Measurements from ENCODE around the gene ARHGAP12.
A peak's percentile ranks its signal among the peaks of the same experiment; 100 is the strongest.

Gene ARHGAP12

DNA sequence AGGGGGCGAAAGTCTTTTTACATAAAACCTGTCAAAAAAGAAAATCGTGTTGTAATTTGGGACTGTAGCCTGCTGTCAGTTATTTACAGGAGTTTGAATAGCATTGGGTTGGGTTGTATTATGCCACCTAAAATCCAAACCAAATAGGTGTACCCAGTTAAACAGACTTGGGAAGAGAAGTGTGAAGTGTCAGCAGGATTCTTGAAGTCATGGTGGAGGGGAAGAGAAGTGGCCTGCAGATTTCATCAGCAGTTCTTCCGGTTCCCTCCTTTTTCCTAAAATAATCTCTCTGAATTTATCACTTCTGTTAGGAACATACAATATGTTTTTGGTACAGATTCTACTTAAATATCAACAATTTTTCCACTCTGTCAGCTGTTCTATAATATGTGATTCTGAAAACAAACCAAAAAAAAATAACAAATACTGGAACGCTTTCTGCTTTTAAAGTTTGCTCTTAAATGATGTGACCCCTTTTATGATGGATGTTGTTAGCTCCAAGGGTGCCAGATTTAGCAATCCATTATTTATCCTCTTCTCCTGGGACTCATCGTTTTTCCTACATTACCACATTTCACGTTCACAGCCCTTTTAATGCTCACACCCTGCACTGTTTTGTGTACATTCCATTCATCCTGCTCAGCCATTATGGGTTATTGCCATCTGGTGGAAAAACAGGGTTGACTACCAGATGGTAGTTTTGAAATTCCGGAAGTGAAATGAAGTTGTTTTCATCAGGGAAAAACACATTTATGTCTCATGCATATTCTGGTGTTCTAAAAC lies 18.7 kb upstream of the ARHGAP12 start:
- DNase-seq = no peak

DNA sequence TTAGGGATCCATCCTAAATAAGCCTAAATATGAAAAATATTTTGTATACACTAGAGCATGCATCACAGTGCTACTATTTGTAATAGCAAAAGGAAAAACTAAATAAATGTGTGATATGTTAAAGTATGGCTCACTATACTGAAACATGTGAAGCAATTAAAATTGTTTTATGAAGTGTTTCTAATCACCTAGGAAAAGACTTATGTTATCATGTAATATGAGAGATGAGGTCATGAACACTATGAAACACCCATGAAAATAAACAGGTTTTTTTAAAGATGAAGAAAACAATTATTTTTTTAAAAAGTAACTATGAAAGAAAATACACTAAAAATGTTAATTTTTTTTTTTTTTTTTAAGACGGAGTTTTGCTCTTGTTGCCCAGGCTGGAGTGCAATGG lies 16.8 kb upstream of the ARHGAP12 start:
- DNase-seq = no peak

DNA sequence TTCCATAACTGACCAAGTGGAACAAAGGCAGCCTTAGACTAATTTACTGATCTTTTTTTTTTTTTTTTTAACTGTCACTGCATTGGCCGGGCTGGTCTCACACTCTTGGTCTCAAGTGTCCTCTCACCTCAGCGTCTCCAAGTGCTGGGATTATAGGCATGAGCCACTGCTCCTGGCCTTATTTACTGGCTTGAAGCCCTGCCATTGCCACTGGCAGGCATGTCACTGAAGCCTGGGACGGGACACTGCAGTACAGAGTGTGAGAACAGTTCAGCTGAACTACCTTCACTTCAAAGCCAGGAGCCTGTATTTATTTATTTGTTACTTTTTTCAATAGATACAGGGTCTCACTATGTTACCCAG lies 15.4 kb upstream of the ARHGAP12 start:
- no peak for DNase-seq

DNA sequence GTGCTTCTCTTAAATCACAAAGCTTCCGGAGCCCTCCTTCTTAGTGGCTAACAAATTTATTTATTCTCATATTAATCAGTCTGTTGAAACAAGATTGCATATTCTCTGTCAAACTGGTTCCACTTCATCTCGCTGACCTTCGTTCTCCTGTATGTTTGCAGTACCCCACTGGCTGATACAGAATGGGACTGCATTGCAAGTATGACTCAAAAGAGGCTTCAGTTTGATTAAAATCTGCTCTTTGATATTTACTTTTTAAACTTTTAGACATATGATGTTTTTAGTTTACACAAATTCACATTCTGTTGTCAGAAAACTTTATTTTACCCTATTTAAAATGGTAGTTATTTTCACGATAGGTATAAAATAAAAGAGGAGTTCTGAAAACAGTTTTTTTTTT lies 14.3 kb upstream of the ARHGAP12 start:
- no peak for DNase-seq

DNA sequence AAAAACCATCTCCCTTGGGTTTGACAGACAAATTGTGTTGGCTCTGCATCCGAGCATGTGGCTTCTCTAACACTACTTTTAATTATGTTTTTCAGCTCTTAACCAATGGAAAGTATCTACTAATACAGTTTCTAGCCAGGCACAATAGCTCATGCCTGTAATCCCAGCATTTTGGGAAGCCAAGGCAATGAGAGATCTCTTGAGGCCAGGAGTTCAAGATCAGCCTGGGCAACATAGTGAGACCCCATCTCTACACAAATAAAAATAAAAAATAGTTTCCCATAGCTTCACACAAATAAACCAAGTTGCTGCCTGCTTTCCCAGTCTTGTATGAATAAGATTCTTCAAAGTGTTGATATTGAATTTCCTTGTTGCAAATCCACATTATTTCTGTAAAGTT lies 13.8 kb upstream of the ARHGAP12 start:
- DNase-seq = no peak

DNA sequence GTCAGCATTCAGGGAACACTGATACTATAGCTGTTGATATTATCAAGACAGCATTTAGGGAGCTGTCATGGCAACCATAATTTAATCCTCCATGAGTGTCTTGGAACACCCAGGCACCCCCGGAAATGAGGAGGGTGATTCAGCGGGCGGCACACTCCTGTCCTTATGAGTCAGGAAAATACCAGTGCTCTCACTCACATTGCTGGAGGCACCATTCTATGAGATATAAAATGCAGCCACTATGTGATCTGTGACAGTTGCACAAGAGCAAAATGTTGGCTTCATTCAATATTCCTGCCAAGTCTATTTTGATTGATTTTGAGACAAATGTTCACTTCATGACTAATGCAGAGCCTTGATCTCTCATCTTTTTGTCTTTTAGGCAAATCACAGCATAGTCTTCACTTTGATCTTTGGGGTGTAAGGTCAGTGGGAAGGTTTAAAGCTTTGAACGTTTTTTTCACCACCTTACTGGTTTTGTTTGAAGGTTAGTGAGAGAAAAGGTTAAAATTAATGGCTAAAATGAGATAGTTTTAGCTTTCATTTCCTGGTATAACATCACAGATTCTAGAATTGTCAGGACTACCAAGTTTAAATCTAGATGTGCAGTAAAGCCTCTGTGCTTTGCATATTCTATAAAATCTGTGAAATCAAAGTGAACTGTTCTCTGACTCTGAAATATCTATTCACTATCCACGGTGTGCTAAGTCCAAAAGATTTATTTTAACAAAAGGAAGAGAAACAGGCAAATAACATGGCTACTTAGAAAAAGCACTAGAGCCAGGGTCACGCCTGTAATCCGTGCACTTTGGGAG lies 12.4 kb upstream of the ARHGAP12 start:
- DNase-seq = no peak

DNA sequence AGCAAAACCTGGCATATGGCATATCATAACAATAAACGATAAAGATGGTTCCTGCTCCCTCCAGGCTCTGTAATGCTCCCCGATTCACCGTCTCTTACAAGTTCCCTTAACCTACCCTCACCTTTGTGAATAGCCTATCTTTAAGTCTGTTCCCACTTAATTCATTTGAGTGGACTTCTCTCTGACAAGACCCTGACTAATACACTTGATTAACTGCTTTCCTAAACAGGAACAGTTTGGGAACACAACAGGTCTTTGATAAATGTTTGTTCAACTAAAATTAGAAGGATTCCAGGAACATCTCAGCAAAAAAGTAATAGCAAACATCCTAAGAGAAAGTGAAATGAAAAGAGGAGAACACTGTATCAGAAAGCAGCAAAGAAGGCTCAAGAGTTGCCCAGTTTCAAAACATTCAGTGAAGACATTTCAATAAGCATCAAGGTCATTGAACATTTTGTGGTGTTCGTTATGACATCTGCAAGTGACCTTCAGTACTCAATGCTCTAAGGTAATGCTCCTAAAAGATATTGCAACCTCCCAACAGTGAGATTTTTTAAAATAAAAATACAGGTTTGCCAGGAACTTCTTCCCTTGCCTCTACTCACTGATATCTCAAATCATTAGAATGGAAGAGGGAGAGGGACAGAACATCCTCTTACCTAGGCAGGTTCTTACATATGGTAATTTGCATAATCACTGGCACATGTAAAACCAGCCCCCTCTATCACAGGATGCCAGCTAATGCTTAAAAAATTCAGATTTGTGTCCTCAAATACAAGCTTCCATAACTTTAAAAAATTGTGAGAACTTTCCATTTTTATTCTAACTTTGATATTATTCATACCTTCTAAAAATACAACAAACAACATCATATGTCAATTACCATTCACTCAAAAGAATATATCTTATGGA lies 11.4 kb upstream of the ARHGAP12 start:
- no peak for DNase-seq

DNA sequence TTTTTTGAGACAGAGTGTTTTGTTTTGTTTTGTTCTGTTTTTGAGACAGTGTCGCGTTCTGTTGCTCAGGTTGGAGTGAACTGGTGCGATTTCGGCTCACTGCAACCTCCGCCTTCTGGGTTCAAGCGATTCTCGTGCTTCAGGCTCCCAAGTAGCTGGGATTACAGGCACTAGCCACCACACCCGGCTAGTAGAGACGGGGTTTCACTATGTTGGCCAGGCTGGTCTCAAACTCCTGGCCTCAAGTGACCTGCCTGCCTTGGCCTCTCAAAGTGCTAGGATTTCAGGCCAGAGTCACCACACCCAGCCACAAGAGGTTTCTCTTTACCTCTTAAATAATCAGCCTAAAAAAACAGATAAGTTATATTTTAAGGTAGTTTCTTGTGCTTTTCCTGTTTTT lies 8.7 kb upstream of the ARHGAP12 start:
- DNase-seq = no peak

DNA sequence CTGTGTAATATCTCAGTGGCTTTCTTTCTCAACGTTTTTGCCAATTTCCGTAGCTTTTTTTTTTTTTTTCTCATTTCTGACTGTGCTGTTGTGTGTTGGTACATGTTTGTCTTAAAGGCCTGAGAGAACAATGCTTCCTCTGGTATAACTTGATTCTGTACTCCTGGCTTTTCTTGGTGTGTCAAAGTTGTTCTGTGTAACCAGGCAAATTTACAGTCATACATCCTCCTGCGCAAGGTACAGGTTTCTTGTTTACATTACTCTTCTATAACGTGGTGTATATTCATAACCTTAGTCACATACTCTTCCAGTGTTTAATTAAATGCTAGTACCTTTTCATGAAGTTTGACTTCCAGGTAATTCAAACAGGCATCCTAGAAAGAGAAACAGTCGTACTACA lies 8.3 kb upstream of the ARHGAP12 start:
- DNase-seq = no peak

DNA sequence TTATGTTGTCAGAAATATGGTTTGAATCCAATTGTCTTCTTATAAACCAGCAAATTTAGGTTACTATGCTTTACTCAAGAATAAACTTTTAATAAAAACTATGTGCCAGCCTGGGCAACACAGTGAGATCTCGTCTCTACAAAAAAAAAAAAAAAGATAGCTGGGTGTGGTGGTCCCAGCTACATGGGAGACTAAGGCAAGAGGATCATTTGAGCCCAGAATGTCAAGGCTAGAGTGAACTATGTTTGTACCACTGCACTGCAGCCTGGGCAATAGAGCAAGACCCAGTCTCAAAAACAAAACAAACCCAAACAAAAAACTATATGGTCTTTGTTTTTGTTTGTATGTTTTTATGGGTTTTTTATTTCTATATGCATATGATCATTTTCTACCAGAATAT lies 7.5 kb upstream of the ARHGAP12 start:
- no peak for DNase-seq

DNA sequence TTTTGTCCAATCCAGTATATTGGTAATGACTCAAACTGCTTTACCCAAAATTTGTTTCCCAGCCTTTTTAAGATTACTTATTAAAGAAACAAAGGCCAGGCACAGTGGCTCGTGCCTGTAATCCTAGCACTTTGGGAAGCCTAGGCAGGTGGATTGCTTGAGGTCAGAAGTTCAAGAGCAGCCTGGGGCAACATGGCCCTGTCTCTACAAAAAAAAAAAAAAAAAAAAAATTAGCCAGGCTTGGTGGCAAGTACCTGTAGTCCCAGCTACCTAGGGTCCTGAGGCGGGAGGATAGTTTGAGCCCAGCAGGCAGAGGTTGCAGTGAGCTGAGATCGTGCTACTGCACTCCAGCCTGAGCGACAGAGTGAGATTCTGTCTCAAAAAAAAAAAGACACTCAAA lies 7.0 kb upstream of the ARHGAP12 start:
- no peak for DNase-seq

DNA sequence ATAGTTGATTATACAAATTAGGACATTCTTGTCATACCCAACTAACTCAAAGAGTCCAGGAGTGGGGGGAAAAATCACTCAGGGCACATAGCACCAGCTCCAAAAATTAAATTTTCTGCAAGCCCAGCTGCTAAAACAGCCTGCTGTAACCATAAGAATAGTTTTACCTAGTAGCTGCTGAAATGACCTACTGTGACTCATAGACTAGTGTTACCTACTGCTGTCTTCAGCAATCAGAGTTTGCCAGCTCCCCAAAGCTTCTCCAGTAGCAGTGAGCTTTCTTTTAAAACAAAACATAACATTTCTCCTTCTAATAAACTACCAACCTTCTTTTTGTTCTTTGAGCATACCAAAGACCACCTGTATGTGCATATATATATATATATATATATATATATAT lies 4.2 kb upstream of the ARHGAP12 start:
- DNase-seq = no peak

DNA sequence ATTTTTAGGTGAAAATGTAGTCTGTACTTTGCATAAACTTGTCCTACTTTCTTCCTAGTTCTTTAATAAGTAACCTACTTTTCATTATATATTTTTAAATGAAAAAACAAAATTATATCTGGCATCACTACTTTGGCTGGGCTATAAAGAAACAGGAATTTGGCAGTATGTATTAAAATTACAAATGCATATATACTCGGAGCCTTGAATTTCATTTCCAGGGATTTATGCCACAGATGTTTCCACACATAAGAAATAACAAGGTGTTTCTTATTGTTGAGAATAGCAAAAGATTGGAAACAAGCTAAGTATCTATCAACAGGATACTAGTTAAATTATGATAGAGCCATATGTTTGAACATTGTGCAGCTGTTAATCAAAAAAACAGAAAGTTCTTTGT lies 2.2 kb upstream of the ARHGAP12 start:
- DNase-seq = no peak

DNA sequence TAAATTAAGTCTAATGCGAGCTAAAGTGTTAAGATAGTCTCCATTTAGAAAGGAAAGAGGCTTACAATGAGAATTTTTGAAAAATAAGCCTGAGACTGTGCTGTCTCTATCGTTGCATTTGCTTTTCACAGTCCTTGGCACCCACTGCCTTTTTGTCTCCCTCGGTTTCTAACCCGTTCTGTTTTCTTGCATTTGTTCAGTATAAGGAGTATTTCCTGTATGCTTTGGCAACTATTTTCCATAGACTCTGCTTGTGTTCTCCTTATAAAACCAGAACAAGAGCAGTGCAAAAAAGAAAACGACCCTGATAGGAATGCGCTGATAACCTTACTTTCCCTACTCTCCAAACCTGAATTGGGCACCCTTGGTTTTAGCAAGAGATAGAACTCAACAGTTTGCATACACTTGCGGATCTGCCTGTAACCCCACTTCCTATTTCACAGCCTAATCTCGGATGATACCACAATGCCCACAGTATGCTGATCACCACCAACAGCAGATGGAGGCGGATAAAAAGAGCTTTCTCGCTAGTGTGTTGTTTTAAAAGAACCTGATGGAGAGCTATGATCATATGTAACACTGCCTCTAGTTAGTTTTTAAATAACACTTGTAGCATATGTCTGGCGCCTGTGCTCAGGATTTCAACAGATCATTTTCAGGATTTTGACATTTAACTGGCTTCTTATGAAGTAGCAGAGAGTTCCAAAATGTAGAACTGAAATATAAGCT lies 1.6 kb upstream of the ARHGAP12 start:
- DNase-seq = no peak

DNA sequence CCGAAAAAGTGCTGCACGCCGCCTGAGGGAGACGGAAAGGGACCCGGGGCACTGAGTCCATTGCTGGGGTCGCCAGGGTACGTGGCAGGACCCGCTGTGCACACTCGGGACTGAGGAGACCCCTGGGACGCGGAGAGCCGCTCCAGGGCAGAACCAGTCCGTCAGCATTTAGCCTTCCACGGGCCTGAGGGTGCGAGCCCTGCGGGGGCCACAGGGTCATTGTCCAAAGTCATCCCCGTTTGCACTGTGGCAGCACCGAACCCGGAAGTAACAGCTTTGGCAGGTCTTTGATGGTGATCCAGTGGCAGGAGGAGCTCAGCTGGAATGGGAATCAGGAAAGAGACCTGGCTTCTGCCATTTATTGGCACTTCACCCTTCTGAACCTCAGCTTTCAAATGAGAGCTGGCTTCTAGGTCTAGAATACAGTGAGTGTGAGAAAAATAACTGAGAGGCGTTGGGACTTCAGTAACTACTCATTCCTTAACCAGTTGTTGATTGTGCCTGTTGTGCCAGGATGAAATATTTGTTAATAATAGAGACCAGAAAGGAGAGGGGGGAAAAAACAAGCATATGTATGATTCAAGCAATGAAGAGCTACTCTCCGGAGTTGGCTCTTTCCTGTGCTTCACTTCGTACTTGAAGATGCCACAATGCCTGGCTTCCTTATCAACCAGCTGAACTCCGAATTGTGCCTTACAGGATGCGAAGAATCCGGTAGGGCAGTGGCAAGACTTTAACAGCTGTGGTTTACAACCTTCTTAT lies 811 bp upstream of the ARHGAP12 start:
- peak; percentile 13 for DNase-seq

DNA sequence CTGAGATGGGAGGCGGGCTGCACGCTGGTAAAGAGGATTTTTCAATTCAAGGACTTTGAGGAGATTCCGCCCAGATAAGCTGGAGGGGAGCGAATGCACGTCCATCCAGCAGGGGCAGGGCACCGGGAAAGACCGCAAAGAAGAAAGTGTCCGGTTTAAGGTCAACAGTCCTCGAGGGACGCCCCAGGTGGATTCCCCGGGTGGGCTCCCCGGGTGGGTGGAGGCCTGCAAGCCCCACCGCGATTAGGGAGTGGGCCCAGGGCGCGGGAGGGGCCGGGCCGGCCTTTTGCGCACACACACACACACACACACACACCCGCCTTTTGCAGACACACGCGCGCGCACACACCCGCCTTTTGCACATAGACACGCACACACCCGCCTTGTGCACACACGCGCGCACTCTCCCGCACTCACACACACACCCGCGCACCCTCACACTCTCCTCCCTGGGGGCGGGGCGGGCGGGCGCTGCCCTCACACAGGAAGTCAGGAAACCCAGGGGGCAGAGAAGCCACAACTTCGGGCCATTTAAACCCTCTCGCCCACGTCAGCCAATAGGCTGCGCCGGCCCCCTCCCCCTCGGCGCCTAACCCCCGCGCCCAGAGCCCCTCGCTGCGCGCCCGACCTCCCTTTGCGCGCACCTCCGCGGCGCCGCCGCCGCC lies 615 bp downstream of the ARHGAP12 start:
- DNase-seq = peak; percentile 55

DNA sequence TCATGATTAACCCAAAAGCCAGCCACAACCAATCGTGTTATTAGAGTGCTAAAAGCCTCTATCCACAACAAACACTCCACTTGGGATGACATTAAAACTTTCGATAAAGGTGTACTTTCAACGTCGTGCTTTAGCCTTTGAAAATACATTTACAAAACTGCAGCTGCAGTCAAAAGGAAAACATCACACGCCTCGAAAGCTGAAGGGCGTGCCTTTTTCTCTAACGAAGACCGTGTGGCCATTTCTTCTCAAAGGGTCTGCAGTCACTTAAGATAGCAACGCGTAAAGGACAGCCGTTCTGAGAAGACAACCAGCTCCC lies 1.1 kb downstream of the ARHGAP12 start:
- DNase-seq = no peak

DNA sequence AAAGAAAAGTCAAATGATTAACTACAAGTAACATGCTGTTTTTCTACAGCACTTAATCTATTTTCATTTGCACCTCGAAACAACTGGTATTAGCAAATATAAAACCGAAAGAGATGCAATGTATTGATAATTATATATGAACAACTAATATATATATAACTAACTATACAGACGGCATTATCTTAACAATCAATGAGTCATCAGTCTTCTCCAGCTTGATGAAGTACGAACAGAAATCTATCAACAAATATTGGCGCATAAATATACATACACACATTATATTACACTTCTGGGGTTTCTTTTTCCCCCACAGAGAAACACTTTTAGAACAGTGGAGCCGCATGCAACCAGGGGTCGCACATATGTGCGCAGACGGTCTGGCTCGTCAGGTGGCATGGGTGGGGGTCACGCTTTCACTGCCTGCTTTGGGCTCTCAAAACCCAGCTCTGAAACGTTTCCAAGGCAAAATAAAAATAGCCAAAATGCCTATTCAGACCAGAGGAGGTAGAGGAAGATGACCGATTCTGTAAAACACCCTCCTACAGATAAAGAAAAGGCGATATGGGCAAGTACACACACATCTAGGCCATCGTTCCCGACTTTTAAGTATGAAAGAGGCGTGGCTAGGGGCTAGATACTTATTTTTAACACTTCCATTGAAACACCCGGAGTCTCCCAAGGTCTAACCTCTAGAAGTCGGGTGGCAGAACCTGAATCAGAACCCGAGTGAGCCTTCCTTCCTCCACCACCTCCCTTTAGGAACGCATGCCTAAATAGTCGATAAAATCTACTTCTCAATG lies 1.7 kb downstream of the ARHGAP12 start:
- DNase-seq = peak; percentile 11

DNA sequence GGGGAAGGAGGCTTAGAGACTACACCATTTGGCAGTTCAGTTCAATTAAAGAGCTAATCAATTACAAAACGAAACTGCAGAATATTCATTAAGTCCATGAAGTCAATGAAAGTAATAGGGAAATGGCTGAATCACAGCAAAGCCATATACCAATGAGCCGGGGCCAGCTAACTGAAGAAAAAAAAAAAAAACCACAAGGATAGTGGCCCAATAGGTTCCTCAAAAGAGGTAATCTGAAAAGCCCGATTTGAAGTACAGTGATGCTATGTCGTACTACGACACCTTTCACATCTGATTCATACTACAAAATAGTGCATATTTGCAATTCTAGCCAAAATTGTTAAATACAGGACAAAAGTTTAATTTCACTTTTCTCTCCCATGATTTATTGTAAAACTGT lies 2.5 kb downstream of the ARHGAP12 start:
- DNase-seq = no peak

DNA sequence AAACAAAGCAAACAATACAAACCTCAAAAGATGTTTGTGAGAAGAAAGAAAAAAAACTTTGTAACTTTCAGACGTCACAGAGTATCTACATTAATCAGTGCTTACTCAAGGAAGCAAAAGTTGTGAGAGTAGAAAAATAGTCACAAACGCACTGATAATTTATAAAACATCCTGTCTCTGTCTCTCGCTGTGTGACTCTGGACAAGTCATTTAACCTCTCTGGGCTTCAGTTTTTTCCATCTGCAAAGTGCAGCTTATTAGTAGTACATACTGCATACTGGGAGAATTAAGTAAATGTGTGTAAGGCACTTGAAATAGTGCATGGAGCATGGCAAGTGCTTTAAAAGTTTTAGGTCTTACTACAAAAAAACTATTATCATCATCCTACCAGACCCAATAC lies 3.8 kb downstream of the ARHGAP12 start:
- DNase-seq = no peak

DNA sequence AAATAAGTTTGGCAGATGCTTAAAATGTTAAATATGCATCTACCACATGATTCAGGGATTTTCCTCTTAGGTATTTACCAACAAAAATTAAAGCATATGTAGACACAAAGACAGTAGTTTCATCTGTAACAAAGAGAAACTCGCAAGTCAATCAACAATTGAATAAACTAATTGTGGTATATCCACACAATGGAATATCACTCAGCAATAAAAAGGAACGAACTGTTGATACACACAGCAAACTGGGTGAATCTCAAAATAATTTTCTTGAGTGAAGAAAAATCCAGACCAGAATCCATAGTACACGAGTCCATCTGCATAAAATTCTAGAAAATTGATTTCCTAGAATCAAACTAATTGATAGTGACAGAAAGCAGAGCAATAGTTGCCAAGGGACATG lies 5.2 kb downstream of the ARHGAP12 start:
- no peak for DNase-seq
